Measurements from ENCODE around the gene CEL.

DNA sequence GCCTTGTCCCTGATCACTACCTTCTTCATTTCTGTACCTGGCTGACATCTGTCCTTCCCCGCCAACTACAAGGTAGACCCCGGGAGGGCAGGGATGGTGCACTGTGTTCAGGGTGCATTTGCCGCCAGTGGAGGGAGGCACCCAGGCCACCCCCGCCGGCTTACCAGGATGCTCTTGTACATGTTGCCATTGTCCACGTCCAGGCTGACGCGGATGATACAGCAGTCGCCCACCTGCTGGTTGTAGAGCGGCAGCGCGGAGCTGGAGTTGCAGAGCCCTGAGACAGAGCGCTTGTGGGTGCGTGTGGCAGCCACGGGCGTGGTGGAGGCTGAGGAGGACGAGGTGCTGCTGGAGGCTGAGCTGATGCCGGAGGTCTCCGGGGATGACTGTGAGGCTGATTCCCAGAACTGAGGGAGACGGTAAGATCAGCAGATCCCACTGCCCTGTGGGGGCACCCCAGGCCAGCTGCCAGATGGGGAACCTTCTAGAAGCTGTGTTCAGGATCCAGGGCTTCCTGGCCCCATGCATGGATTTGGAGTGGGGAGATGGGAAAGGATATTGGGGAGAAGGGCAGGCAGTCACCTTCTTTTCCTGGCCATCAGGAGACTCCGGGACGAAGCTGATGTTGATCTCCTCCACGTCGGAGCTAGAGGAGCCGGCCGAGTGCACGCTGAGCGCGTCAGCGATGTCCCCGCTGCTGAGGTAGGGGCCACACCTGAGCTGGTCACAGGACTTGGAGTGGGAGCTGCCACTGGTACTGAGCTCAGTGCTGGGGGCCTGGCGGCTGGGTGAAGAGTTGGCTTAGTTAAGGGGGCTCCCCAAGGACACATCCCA is 39.8 kb downstream of the CEL start:
- TF ChIP-seq, protein P1, sequence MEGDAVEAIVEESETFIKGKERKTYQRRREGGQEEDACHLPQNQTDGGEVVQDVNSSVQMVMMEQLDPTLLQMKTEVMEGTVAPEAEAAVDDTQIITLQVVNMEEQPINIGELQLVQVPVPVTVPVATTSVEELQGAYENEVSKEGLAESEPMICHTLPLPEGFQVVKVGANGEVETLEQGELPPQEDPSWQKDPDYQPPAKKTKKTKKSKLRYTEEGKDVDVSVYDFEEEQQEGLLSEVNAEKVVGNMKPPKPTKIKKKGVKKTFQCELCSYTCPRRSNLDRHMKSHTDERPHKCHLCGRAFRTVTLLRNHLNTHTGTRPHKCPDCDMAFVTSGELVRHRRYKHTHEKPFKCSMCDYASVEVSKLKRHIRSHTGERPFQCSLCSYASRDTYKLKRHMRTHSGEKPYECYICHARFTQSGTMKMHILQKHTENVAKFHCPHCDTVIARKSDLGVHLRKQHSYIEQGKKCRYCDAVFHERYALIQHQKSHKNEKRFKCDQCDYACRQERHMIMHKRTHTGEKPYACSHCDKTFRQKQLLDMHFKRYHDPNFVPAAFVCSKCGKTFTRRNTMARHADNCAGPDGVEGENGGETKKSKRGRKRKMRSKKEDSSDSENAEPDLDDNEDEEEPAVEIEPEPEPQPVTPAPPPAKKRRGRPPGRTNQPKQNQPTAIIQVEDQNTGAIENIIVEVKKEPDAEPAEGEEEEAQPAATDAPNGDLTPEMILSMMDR (IDR thresholded peaks at IDR 0.05) = no peak
- TF ChIP-seq POLR2A (IDR thresholded peaks at IDR 0.05) = no peak
